ENCODE data around the gene TENM4.

- TF ChIP-seq POLR2AphosphoS5 (IDR thresholded peaks at IDR 0.05) (no peak), CTCF (IDR thresholded peaks at IDR 0.05) (no peak), POLR2A (IDR thresholded peaks at IDR 0.05) (no peak)
These were observed 539.0 kb downstream of the TENM4 start for GRCh38 chr11:78901831-78902230.
